GM21529 (cell line): ENCODE data around the gene MDGA2.
A peak's percentile ranks its signal among the peaks of the same experiment; 100 is the strongest.
"Not testable (repeated sequence)": the region's sequence is repeated elsewhere in the genome, so short reads cannot be mapped to it uniquely, and the experiment has no call there.

Source experiments
- ATAC-seq: cut with Tn5 transposase; IDR thresholded peaks from one replicate; pipeline ENCODE4 v1.9.1; 2021; ENCODE audit not compliant: unreplicated experiment

MDGA2 gene

GRCh38 chr14:46989566-46989965 lies 685.8 kb downstream of the MDGA2 start:
- ATAC-seq: no peak

- no peak for ATAC-seq
Observed at GRCh38 chr14:46988312-46988711, 687.1 kb downstream of the MDGA2 start.

GRCh38 chr14:46985529-46986380 lies 689.6 kb downstream of the MDGA2 start:
- ATAC-seq: no peak

GRCh38 chr14:46973295-46973694 lies 702.1 kb downstream of the MDGA2 start:
- ATAC-seq: no peak

- ATAC-seq: no peak
Observed at GRCh38 chr14:46964378-46964777, 711.0 kb downstream of the MDGA2 start.

GRCh38 chr14:46951103-46951502 lies 724.3 kb downstream of the MDGA2 start:
- no peak for ATAC-seq

GRCh38 chr14:46940611-46941010 lies 734.8 kb downstream of the MDGA2 start:
- no peak for ATAC-seq

GRCh38 chr14:46920542-46920941 lies 754.9 kb downstream of the MDGA2 start:
- ATAC-seq: no peak

GRCh38 chr14:46915539-46915938 lies 759.9 kb downstream of the MDGA2 start:
- ATAC-seq: not testable (repeated sequence)

GRCh38 chr14:46902837-46903236 lies 772.6 kb downstream of the MDGA2 start:
- no peak for ATAC-seq

GRCh38 chr14:46894476-46894875 lies 780.9 kb downstream of the MDGA2 start:
- no peak for ATAC-seq

- peak; percentile 71 for ATAC-seq
Observed at GRCh38 chr14:46887144-46887543, 788.3 kb downstream of the MDGA2 start.

GRCh38 chr14:46885566-46885965 lies 789.8 kb downstream of the MDGA2 start:
- ATAC-seq: no peak

GRCh38 chr14:46861753-46862152 lies 813.7 kb downstream of the MDGA2 start:
- ATAC-seq: no peak

- ATAC-seq: no peak
Observed at GRCh38 chr14:46840944-46841720, 834.3 kb downstream of the MDGA2 start.

- no peak for ATAC-seq
Observed at GRCh38 chr14:46820291-46820690, 855.1 kb downstream of the MDGA2 start.

- no peak for ATAC-seq
Observed at GRCh38 chr14:46819117-46819516, 856.3 kb downstream of the MDGA2 start.

- ATAC-seq: no peak
Observed at GRCh38 chr14:46818147-46818546, 857.3 kb downstream of the MDGA2 start.

- no peak for ATAC-seq
Observed at GRCh38 chr14:46793144-46793543, 882.3 kb downstream of the MDGA2 start.
